Keratinocyte (primary cell): ENCODE measurements around the gene TMC2. TPM values are rescaled to one million over a fixed set of nuclear protein-coding genes. Genes with fewer than 3 reads are reported as not detected.

ENCODE experiments used
- DNase-seq: peaks from one replicate; pipeline ENCODE4 v3.0.0-alpha.2; 2011; ENCODE audit warnings: low read depth, missing footprints, low spot score
- FAIRE-seq: peaks from 2 replicates; lab custom pipeline; 2011; peaks lifted over from hg19 to GRCh38; lab: Jason Lieb, UNC
- H2AFZ ChIP-seq: 2 replicates; pipeline ENCODE4 v1.6.0; 2012; ENCODE audit warnings: low read length, control low read depth, inconsistent platforms; ENCODE audit not compliant: control insufficient read depth
- H3K27ac ChIP-seq: 2 replicates; pipeline ENCODE4 v1.5.1; 2011; ENCODE audit warnings: low read length; ENCODE audit not compliant: control insufficient read depth, insufficient read depth
- H3K27me3 ChIP-seq: 3 replicates; pipeline ENCODE4 v1.6.0; 2011; ENCODE audit warnings: low read length; ENCODE audit not compliant: control insufficient read depth, insufficient read depth; ENCODE audit errors: extremely low read depth
- H3K36me3 ChIP-seq, 2 experiments: 2 replicates in 1 of 2; 3 replicates in 1 of 2; pipeline ENCODE4 v1.5.1; 2011; ENCODE audit warnings: low read length in 2 of 2, mild to moderate bottlenecking in 1 of 2; ENCODE audit not compliant: control insufficient read depth in 2 of 2, insufficient read depth in 2 of 2; ENCODE audit errors: extremely low read depth in 1 of 2
- H3K4me1 ChIP-seq: 3 replicates; pipeline ENCODE4 v1.5.1; 2011; ENCODE audit warnings: low read length; ENCODE audit not compliant: control insufficient read depth, insufficient read depth; ENCODE audit errors: extremely low read depth
- H3K4me2 ChIP-seq: 3 replicates; pipeline ENCODE4 v1.6.0; 2011; ENCODE audit warnings: low read depth, low read length; ENCODE audit not compliant: control insufficient read depth, insufficient read depth; ENCODE audit errors: extremely low read depth
- H3K4me3 ChIP-seq, 3 experiments: fragments of 200-600 bp in 1 of 3; sonication (generic) in 1 of 3; 2 replicates in 2 of 3; 3 replicates in 1 of 3; pipeline ENCODE4 v1.5.1; 2011 to 2016; ENCODE audit warnings: low read length in 3 of 3, mild to moderate bottlenecking in 3 of 3, control low read depth in 2 of 3, inconsistent platforms in 1 of 3, low read depth in 1 of 3, mixed read lengths in 1 of 3, mixed run types in 1 of 3, moderate library complexity in 1 of 3; ENCODE audit not compliant: control insufficient read depth in 2 of 3, insufficient read depth in 2 of 3; ENCODE audit errors: extremely low read depth in 1 of 3
- H3K79me2 ChIP-seq: 2 replicates; pipeline ENCODE4 v1.6.0; 2012; ENCODE audit warnings: low read length; ENCODE audit not compliant: control insufficient read depth, insufficient read depth
- H3K9ac ChIP-seq: 3 replicates; pipeline ENCODE4 v1.6.0; 2011; ENCODE audit warnings: low read length; ENCODE audit not compliant: control insufficient read depth, insufficient read depth; ENCODE audit errors: extremely low read depth
- H3K9me1 ChIP-seq: 3 replicates; pipeline ENCODE4 v1.6.0; 2011; ENCODE audit warnings: low read length; ENCODE audit not compliant: control insufficient read depth, insufficient read depth; ENCODE audit errors: extremely low read depth
- H3K9me3 ChIP-seq: 2 replicates; pipeline ENCODE4 v1.5.1; 2012; ENCODE audit warnings: low read depth, low read length; ENCODE audit not compliant: control insufficient read depth
- H4K20me1 ChIP-seq: 3 replicates; pipeline ENCODE4 v1.6.0; 2011; ENCODE audit warnings: low read length; ENCODE audit not compliant: control insufficient read depth, insufficient read depth; ENCODE audit errors: extremely low read depth
- CTCF ChIP-seq, 3 experiments: IDR thresholded peaks in 1 of 3; conservative IDR thresholded peaks in 1 of 3; optimal IDR thresholded peaks in 1 of 3; 2 replicates in 2 of 3; 3 replicates in 1 of 3; pipeline versions ENCODE3 to v1.5.1; 2011; ENCODE audit warnings: low read length in 3 of 3, mild to moderate bottlenecking in 3 of 3, moderate library complexity in 2 of 3, control low read depth in 1 of 3, inconsistent platforms in 1 of 3; ENCODE audit not compliant: insufficient read depth in 2 of 3; ENCODE audit errors: extremely low read depth in 1 of 3
- EZH2 ChIP-seq: IDR thresholded peaks from one replicate; pipeline ENCODE4 v1.6.1; 2012; ENCODE audit warnings: inconsistent platforms, mild to moderate bottlenecking, low read length, moderate library complexity
- dilution Hi-C: fragments of 300-500 bp; cut with MboI; formaldehyde crosslinking; loops from one replicate; pipeline ENCODE4 v1.7.0; 2020; ENCODE audit warnings: low sequenced_read_pairs; ENCODE audit not compliant: extremely low pct_ligation_motif_present
- polyA plus RNA-seq, 5 experiments: library from polyadenylated mRNA; depleted of rRNA in 3 of 5; stranded (reverse) in 3 of 5; stranded (forward) in 1 of 5; unstranded in 1 of 5; fragments of >200 nt; gene quantifications; 1 replicate in 1 of 5; 2 replicates in 3 of 5; 3 replicates in 1 of 5; pipeline versions ENCODE4 v1.2.1 to v1.2.3, GENCODE V29; 2011 to 2012; ENCODE audit warnings: missing spikeins in 2 of 5, low read depth in 1 of 5, low replicate concordance in 1 of 5

Gene TMC2
- polyA plus RNA-seq, 1 donor (not counting 4 experiments of a cell fraction or from before 2014, with no cell fraction given), result not detected

- no peak overlapping the region for H3K4me3 ChIP-seq
- H3K79me2 ChIP-seq, result no peaks in the 10 kb centered on the region
- no peaks in the 10 kb centered on the region for H4K20me1 ChIP-seq
- no peaks in the 10 kb centered on the region for H3K36me3 ChIP-seq
- H3K9ac ChIP-seq, result no peak overlapping the region
- no peaks in the 10 kb centered on the region for H3K9me1 ChIP-seq
- no peak overlapping the region for H3K4me2 ChIP-seq
- peaks cover 41% of the 10 kb centered on the region for H3K27me3 ChIP-seq
- no peak overlapping the region for H2AFZ ChIP-seq
- H3K4me1 ChIP-seq, result no peaks in the 10 kb centered on the region
- dilution Hi-C loops, result no loop called here
- DNase-seq (no peak), FAIRE-seq (no peak)
- TF ChIP-seq CTCF (optimal IDR thresholded peaks at IDR 0.05 in 1 of 3, IDR thresholded peaks at IDR 0.05 in 1 of 3, conservative IDR thresholded peaks at IDR 0.05 in 1 of 3; ENCODE audit: extremely low read depth in 1 of 3, insufficient read depth in 2 of 3, low read length in 3 of 3) (no peak), EZH2 (no peak)
- H3K27ac ChIP-seq, result no peak overlapping the region
- H3K9me3 ChIP-seq, result no peaks in the 10 kb centered on the region
Observed at GRCh38 chr20:2538931-2539720, 2.8 kb downstream of the TMC2 start.

DNA sequence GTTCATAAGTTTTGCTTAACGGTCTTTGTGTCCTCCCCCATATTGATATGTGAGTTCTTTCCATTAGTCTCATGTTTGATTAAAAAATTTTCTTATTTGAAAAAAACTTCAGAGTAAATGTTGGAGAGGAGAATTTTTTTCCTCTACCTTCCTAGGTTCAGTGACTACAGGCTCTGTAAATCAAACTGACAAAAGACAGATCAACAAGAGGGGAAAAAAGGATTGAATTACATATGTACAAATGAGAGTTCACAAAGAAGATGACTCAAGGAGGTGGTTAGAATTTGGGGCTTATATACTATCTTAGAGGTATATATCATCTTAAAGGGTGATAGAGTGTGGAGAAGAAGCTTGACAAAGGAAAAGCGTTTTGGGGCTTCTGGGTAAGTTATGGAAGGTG lies 5.6 kb downstream of the TMC2 start:
- Histone ChIP-seq H3K9ac (no peak overlapping the region), H4K20me1 (no peaks in the 10 kb centered on the region), H3K27me3 (peaks cover 29% of the 10 kb centered on the region), H3K36me3 (no peaks in the 10 kb centered on the region), H3K4me3 (no peak overlapping the region), H2AFZ (no peak overlapping the region), H3K79me2 (no peaks in the 10 kb centered on the region), H3K4me2 (no peak overlapping the region), H3K27ac (no peak overlapping the region), H3K9me3 (no peaks in the 10 kb centered on the region), H3K9me1 (no peaks in the 10 kb centered on the region), H3K4me1 (no peaks in the 10 kb centered on the region)
- no peak for FAIRE-seq
- no peak for DNase-seq
- TF ChIP-seq CTCF (optimal IDR thresholded peaks at IDR 0.05 in 1 of 3, IDR thresholded peaks at IDR 0.05 in 1 of 3, conservative IDR thresholded peaks at IDR 0.05 in 1 of 3; ENCODE audit: extremely low read depth in 1 of 3, insufficient read depth in 2 of 3, low read length in 3 of 3), result no peak
- TF ChIP-seq EZH2, result no peak
- dilution Hi-C loops, result no loop called here
